ENCODE measurements around the gene STX19. TPM values are rescaled to one million over a fixed set of nuclear protein-coding genes. Genes with fewer than 3 reads are reported as not detected.

STX19 gene
- 2.8 TPM in 1 of 2 replicates, not detected in the other for total RNA-seq

GRCh38 chr3:94028093-94028837 lies at the start of gene STX19:
STX19 (minus strand) TSS chr3:94028597; CDS start chr3:94015269, 13,328 bp downstream.

DNA sequence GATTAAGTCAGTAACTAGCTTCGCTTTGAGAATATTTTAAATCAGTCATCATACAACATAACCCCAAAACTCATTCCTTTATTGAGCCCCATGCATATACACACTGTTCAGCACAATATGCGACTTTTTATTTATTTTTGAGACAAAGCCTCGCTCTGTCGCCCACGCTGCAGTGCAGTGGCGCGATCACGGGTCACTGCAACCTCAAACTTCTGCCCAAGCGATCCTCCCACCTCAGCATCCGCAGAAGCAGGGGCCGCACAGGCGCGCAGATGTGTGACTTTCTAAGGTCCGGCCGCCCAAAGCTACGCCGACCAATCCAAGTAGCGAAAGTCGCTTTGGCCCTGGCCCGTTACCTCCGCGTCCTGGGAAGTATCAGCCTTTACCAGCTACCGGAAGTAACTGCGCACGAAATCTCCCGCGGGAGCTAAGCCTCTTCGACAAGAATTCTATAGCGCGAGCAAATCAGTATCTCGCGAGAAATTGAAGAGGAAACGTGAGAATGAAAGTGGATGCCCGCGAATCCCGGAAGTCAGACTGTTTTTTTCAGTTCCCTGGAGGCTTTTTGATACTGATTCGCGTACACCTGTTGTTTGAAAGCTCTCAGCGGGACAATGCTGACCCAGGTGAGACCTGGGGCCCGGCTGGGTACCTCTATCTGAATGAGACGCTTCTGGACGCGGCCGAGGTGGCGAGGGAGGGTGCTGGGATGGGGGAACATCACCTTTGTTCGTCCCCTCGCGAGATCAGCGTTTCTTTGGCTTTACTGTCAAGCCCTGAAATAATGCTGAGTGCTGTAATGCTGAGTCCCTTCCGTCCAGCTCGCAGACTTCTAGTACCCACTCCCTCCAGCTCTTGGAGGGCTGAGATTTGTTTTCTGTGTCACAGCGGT lies 34.4 kb upstream of the STX19 start, which contains the start of the genes DHFR2 and NSUN3:
TSS of gene DHFR2 (minus strand) at position 404 of the 892 bp plus-strand sequence. CDS start 1,405 bp downstream, outside the sequence.
TSS of gene NSUN3 (plus strand) at position 549 of the 892 bp plus-strand sequence. CDS start at position 615, 66 bp downstream.

DNA sequence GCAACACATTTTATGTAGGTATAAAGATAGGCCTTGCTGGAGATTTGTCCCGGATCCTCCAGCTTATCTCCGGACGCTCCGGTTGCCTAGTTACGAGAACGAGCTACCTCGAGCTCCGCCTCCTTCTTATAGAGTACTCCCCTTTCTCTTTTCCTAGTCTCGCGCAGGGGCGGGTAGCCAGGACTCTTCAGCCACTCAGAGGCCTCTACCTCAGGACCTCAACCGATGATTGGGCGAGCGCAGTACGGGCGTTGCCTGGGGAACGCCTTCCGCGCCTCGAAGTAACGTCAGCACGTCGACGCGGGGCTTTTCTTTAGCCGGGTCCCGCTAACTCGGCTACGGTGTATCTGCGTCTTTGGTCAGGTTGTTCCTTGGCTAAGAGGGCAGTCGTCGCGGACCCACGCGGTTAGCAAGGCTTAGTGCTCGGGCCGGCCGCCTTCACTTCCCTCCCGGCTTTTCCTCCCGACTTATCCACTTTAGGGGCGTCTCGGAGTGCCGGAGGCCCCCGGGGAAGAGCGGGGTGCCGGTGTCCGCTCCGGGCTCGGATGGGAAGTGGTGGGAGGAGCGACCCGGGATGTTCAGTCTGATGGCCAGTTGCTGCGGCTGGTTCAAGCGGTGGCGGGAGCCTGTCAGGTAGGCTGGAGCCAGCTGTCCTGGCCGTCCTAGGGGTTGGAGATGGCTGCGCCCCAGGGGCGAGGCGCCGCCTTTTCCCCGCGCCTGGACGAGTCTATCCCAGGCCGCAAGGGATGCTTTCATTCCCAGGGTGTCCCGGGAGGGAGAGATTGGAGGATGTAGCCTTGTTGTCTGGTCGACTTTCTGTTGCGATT lies 48.3 kb downstream of the STX19 start, which contains the start of gene ARL13B:
TSS of gene ARL13B (plus strand) at position 306 of the 827 bp plus-strand sequence. CDS start at position 575, 269 bp downstream.

GRCh38 chr3:93973131-93974126 lies 55.0 kb downstream of the STX19 start, which contains the start of gene PROS1:
PROS1 (minus strand) TSS chr3:93973896; CDS start chr3:93973749, 147 bp downstream.

Other genes starting within 250 kb of the STX19 start
- 81.5 and 157 TPM in 2 replicates for gene PROS1, start 54.7 kb downstream of the STX19 start, total RNA-seq
- gene ARL13B, start 48.4 kb downstream of the STX19 start, total RNA-seq: 3.7 and 7.7 TPM in 2 replicates
- gene DHFR2, start 34.3 kb upstream of the STX19 start, total RNA-seq: 2.6 and 3.1 TPM in 2 replicates
- gene NSUN3, start 34.5 kb upstream of the STX19 start, total RNA-seq: 2.4 and 5.5 TPM in 2 replicates